ENCODE results near the gene MSANTD1.

GRCh38 chr4:3232871-3233271 lies 16.1 kb upstream of the MSANTD1 start:
- TF ChIP-seq, protein P1, sequence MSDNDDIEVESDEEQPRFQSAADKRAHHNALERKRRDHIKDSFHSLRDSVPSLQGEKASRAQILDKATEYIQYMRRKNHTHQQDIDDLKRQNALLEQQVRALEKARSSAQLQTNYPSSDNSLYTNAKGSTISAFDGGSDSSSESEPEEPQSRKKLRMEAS (IDR thresholded peaks at IDR 0.05; ENCODE audit: low read depth, low read length), result no peak
- TF ChIP-seq TCF3 (IDR thresholded peaks at IDR 0.05; ENCODE audit: borderline replicate concordance, insufficient read depth, low read depth, low read length), result no peak
